ENCODE results near the gene MYLK2.
"Not testable (repeated sequence)": the region's sequence is repeated elsewhere in the genome, so short reads cannot be mapped to it uniquely, and the experiment has no call there.

MYLK2 gene

GRCh38 chr20:31824554-31825313 is 5.6 kb downstream of the MYLK2 start:
- Histone ChIP-seq H3K36me3 (ENCODE audit: control insufficient read depth, insufficient read depth, low read length) (no peaks in the 10 kb centered on the region), H3K27me3 (ENCODE audit: control insufficient read depth, insufficient read depth, low read length) (no peaks in the 10 kb centered on the region), H3K4me3 (ENCODE audit: low read depth, low read length) (no peak overlapping the region), H2AFZ (no peak overlapping the region), H3K4me1 (peaks cover 4% of the 10 kb centered on the region), H3K9me3 (ENCODE audit: control insufficient read depth, low read length) (no peaks in the 10 kb centered on the region), H3K27ac (no peak overlapping the region), H3K9ac (no peak overlapping the region), H3K4me2 (ENCODE audit: low read length) (no peak overlapping the region), H3K79me2 (no peaks in the 10 kb centered on the region)
- TF ChIP-seq, protein P1, sequence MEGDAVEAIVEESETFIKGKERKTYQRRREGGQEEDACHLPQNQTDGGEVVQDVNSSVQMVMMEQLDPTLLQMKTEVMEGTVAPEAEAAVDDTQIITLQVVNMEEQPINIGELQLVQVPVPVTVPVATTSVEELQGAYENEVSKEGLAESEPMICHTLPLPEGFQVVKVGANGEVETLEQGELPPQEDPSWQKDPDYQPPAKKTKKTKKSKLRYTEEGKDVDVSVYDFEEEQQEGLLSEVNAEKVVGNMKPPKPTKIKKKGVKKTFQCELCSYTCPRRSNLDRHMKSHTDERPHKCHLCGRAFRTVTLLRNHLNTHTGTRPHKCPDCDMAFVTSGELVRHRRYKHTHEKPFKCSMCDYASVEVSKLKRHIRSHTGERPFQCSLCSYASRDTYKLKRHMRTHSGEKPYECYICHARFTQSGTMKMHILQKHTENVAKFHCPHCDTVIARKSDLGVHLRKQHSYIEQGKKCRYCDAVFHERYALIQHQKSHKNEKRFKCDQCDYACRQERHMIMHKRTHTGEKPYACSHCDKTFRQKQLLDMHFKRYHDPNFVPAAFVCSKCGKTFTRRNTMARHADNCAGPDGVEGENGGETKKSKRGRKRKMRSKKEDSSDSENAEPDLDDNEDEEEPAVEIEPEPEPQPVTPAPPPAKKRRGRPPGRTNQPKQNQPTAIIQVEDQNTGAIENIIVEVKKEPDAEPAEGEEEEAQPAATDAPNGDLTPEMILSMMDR (IDR thresholded peaks at IDR 0.05): no peak

DNA sequence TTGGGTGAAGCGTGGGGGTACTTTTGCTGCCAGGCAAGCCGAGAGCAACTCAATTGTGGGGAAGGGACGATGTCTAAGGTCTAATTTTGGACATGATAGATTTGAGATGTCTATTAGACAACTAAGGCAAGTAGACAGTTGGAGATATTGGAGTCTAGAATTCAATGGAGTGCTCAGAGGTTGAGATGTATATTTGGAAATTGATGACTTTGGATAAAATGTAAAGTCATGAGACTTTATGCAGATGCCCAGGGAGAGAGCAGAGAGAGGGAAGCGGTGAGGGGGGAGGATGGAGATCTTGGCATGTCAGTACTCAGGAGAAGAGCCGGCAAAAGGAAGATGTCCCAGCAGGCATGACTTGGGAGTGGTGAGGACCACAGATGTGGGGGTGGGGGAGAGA is 6.9 kb downstream of the MYLK2 start:
- Histone ChIP-seq H3K36me3 (ENCODE audit: control insufficient read depth, insufficient read depth, low read length) (no peaks in the 10 kb centered on the region), H3K9ac (no peak overlapping the region), H3K4me1 (peaks cover 4% of the 10 kb centered on the region), H2AFZ (no peak overlapping the region), H3K79me2 (no peaks in the 10 kb centered on the region), H3K4me2 (ENCODE audit: low read length) (no peak overlapping the region), H3K27ac (no peak overlapping the region), H3K27me3 (ENCODE audit: control insufficient read depth, insufficient read depth, low read length) (no peaks in the 10 kb centered on the region), H3K9me3 (ENCODE audit: control insufficient read depth, low read length) (no peaks in the 10 kb centered on the region), H3K4me3 (ENCODE audit: low read depth, low read length) (no peak overlapping the region)
- TF ChIP-seq, protein P1 (IDR thresholded peaks at IDR 0.05): no peak

GRCh38 chr20:31827059-31827458 is 7.9 kb downstream of the MYLK2 start:
- no peaks in the 10 kb centered on the region for H3K36me3 ChIP-seq (ENCODE audit: control insufficient read depth, insufficient read depth, low read length)
- H3K27ac ChIP-seq: no peak overlapping the region
- H3K79me2 ChIP-seq: no peaks in the 10 kb centered on the region
- no peak overlapping the region for H2AFZ ChIP-seq
- H3K27me3 ChIP-seq (ENCODE audit: control insufficient read depth, insufficient read depth, low read length): no peaks in the 10 kb centered on the region
- H3K4me2 ChIP-seq (ENCODE audit: low read length): no peak overlapping the region
- no peak overlapping the region for H3K9ac ChIP-seq
- TF ChIP-seq, protein P1 (IDR thresholded peaks at IDR 0.05): no peak
- H3K9me3 ChIP-seq (ENCODE audit: control insufficient read depth, low read length): no peaks in the 10 kb centered on the region
- H3K4me3 ChIP-seq (ENCODE audit: low read depth, low read length): no peak overlapping the region
- H3K4me1 ChIP-seq: peaks cover 4% of the 10 kb centered on the region

- not testable (repeated sequence) for H3K4me2 ChIP-seq (ENCODE audit: low read length); H3K4me1 ChIP-seq; H3K27ac ChIP-seq; H3K27me3 ChIP-seq (ENCODE audit: control insufficient read depth, insufficient read depth, low read length); H3K9ac ChIP-seq; H3K4me3 ChIP-seq (ENCODE audit: low read depth, low read length); H3K79me2 ChIP-seq; H3K36me3 ChIP-seq (ENCODE audit: control insufficient read depth, insufficient read depth, low read length); H3K9me3 ChIP-seq (ENCODE audit: control insufficient read depth, low read length); H2AFZ ChIP-seq
These were observed 8.9 kb downstream of the MYLK2 start for GRCh38 chr20:31828016-31828415.

DNA sequence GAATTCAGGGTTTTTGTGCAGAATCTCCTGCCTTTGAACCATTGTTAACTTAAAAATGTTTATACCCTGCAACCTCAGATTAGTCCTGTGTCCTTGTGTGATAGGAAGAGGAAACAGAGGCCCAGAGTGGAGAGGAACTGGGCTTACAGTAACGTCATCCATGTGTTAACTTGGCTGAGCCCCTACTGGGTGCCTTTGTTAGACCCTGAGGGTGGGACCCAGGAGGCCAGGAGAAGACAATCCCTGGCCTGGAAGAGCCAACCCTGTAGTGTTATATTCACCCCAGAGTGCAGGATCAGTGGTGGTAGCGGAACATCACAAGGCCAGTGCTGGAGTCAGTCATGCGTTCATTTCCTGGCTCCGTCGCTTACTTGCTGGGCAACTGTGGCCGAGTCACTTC is 10.6 kb downstream of the MYLK2 start:
- H3K27ac ChIP-seq: no peak overlapping the region
- no peak overlapping the region for H3K9ac ChIP-seq
- H3K4me2 ChIP-seq (ENCODE audit: low read length): no peak overlapping the region
- H3K4me1 ChIP-seq: no peaks in the 10 kb centered on the region
- H3K4me3 ChIP-seq (ENCODE audit: low read depth, low read length): no peak overlapping the region
- H3K79me2 ChIP-seq: no peaks in the 10 kb centered on the region
- no peaks in the 10 kb centered on the region for H3K27me3 ChIP-seq (ENCODE audit: control insufficient read depth, insufficient read depth, low read length)
- no peaks in the 10 kb centered on the region for H3K9me3 ChIP-seq (ENCODE audit: control insufficient read depth, low read length)
- TF ChIP-seq, protein P1 (IDR thresholded peaks at IDR 0.05): no peak
- no peak overlapping the region for H2AFZ ChIP-seq
- no peaks in the 10 kb centered on the region for H3K36me3 ChIP-seq (ENCODE audit: control insufficient read depth, insufficient read depth, low read length)
